HUES48 (cell line): ENCODE results near the gene HEYL.

Experiments
- H3K27ac ChIP-seq: one replicate; pipeline ENCODE4 v1.7.0; 2013; ENCODE audit warnings: low read depth, low read length, inconsistent platforms
- H3K27me3 ChIP-seq: 2 replicates; pipeline ENCODE4 v1.6.1; 2013; ENCODE audit warnings: mild to moderate bottlenecking, low read length; ENCODE audit not compliant: control insufficient read depth, insufficient read depth
- H3K36me3 ChIP-seq: 2 replicates; pipeline ENCODE4 v1.6.1; 2013; ENCODE audit warnings: low read length; ENCODE audit not compliant: control insufficient read depth, insufficient read depth
- H3K4me1 ChIP-seq: 2 replicates; pipeline ENCODE4 v1.6.1; 2013; ENCODE audit warnings: mild to moderate bottlenecking, low read length; ENCODE audit not compliant: control insufficient read depth, insufficient read depth
- H3K4me3 ChIP-seq: 2 replicates; pipeline ENCODE4 v1.5.1; 2013; ENCODE audit warnings: mild to moderate bottlenecking, low read depth, low read length
- H3K9ac ChIP-seq: 2 replicates; pipeline ENCODE4 v1.6.1; 2013; ENCODE audit warnings: mild to moderate bottlenecking, low read depth, low read length, moderate library complexity
- H3K9me3 ChIP-seq: 2 replicates; pipeline ENCODE4 v1.6.1; 2013; ENCODE audit warnings: low read length; ENCODE audit not compliant: control insufficient read depth, insufficient read depth

The HEYL gene

DNA sequence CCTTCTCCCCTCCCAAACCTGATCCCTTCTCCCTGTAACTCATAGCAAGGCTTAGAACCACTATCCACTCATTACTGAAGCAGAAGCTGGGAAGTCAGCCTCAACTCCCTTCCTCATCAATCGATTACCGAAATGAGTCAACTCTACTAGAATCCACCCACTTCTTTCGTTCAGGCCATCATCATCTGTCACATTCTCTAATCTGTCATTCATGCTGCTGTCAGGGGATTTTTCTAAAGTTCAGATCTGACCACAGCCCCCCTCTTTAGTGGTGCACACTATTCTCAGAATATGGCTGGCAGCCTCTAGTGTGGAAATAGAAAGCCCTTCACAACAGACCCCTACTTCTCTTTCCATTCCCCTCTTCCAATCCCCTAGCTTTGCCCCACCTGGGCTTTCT, 27.3 kb upstream of the HEYL start:
- Histone ChIP-seq H3K4me1 (no peaks in the 10 kb centered on the region), H3K36me3 (no peaks in the 10 kb centered on the region), H3K4me3 (no peak overlapping the region), H3K27me3 (peaks cover 98% of the 10 kb centered on the region), H3K9ac (no peak overlapping the region), H3K27ac (no peak overlapping the region), H3K9me3 (no peaks in the 10 kb centered on the region)

DNA sequence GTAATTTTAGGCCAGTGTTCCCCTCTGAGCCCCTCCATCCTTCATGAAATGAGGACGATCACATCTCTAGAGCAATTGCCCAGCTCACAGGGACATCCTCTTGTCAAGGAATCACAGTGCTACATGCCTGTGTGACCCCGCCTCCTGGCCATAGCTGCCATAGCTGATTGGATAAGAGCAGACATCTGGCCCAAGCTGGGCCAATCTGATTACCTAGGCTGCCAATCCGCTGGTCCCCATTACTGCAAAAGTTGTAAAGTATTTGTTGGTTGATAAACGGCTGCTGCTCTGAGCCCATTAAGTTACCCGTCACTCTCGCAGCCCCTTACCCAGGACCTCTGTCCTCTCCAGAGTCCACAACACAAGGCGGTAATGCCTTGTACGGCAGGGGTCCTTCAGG, 24.1 kb upstream of the HEYL start:
- H3K27ac ChIP-seq, result no peak overlapping the region
- no peaks in the 10 kb centered on the region for H3K36me3 ChIP-seq
- no peak overlapping the region for H3K4me3 ChIP-seq
- H3K9me3 ChIP-seq, result no peaks in the 10 kb centered on the region
- no peaks in the 10 kb centered on the region for H3K4me1 ChIP-seq
- H3K9ac ChIP-seq, result no peak overlapping the region
- peaks cover 97% of the 10 kb centered on the region for H3K27me3 ChIP-seq

DNA sequence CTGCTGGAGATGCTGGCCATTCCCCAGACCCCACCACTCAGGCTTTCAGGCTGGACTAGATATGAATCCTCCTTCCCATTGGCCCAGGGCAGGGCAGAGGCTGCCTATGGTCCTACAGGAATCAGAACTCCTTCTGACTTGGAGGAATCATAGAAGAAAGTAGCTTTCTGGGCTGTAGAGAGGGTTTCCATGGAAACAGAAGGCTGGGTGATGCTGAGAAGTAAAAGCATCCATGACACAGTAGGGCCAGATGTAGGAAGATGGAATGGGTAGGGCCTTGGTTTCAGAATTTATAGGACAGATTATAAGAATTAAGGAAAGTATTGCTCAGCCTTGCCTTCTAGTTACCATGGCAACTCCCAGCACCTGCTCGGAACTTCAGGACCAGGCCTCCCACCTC, 23.4 kb upstream of the HEYL start:
- no peaks in the 10 kb centered on the region for H3K36me3 ChIP-seq
- H3K4me3 ChIP-seq, result no peak overlapping the region
- peaks cover 94% of the 10 kb centered on the region for H3K27me3 ChIP-seq
- H3K9ac ChIP-seq, result no peak overlapping the region
- no peaks in the 10 kb centered on the region for H3K4me1 ChIP-seq
- H3K27ac ChIP-seq, result no peak overlapping the region
- no peaks in the 10 kb centered on the region for H3K9me3 ChIP-seq

DNA sequence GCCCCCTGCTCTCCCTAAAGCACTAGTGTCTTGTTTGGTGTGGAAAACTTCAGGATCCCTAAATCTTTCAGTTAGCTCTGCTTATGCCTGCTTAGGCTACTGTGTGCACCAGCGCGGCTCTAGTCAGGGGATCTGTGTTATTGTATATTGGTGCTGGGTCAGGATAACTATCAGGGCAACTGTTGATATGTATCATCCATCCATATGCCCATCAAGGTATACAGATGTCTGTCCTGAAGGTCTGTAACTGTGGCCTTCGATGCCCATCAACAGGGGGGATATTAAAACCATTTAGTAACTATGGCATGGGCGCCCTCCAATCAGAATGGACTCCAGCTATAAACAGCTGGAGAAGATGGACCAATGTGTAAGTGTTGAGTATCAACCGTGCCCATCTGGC, 20.1 kb upstream of the HEYL start:
- Histone ChIP-seq H3K4me1 (no peaks in the 10 kb centered on the region), H3K9me3 (no peaks in the 10 kb centered on the region)

DNA sequence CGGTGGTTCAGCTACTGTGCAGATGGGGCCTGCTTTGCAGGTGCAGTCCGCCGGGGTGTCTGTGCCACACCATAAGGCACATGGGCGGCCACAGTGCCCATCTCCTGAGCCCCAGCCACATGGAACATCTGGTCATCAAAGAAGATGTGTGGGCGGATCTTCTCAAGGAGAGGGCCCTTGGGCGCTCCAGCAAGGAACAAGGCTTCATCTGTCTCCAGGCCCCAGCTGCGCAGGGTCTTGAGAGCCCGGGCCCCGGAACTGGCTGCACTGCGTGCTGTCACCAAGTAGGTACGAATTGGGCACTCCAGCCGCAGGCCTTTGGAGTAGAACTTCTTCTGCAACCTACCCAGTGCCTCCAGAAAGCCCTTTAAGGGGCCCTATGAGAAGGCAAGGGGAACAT, 19.7 kb upstream of the HEYL start:
- Histone ChIP-seq H3K4me1 (peaks cover 1% of the 10 kb centered on the region; the same call in 1 of the 2 replicates), H3K27ac (no peak overlapping the region)

More for the DNA sequence above, 20.1 kb upstream of the HEYL start:
- no peaks in the 10 kb centered on the region for H3K36me3 ChIP-seq
- H3K27me3 ChIP-seq, result peaks cover 87% of the 10 kb centered on the region
- H3K9ac ChIP-seq, result no peak overlapping the region
- H3K4me3 ChIP-seq, result no peak overlapping the region
- H3K27ac ChIP-seq, result no peak overlapping the region

DNA sequence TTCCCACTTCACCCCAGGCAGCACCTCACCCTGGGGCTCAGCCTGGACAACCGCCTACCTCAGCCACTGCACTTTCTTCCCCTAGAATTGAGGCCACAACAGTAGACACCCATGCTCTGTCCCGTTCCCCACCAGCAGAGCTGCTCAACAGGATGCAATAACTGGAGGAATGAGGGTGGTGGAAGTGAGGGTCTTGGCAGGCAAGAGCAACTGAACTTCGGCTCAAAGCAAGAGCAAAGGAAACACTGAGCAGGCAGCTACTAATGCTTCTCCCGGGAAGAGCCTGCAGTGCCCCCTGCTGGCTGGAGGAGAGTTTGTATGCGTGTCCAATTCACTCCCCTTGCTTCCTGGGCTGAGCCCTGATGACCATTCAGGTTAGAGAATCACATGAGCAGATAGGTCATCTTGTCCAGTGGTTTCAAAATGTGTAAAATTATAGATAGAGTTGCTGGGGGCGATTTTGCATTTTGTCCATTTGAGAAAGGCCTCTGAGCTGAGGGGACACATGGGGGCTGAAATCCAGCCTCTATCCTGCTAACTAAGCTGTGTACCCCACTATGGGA, 18.6 kb upstream of the HEYL start:
- no peaks in the 10 kb centered on the region for H3K9me3 ChIP-seq
- H3K4me3 ChIP-seq, result no peak overlapping the region
- no peak overlapping the region for H3K9ac ChIP-seq
- no peaks in the 10 kb centered on the region for H3K36me3 ChIP-seq
- H3K27me3 ChIP-seq, result peaks cover 83% of the 10 kb centered on the region
- H3K4me1 ChIP-seq, result peaks cover 6% of the 10 kb centered on the region; the same call in 1 of the 2 replicates
- no peak overlapping the region for H3K27ac ChIP-seq

More for the DNA sequence above, 19.7 kb upstream of the HEYL start:
- Histone ChIP-seq H3K27me3 (peaks cover 89% of the 10 kb centered on the region), H3K36me3 (no peaks in the 10 kb centered on the region), H3K9me3 (no peaks in the 10 kb centered on the region), H3K4me3 (no peak overlapping the region), H3K9ac (no peak overlapping the region)

DNA sequence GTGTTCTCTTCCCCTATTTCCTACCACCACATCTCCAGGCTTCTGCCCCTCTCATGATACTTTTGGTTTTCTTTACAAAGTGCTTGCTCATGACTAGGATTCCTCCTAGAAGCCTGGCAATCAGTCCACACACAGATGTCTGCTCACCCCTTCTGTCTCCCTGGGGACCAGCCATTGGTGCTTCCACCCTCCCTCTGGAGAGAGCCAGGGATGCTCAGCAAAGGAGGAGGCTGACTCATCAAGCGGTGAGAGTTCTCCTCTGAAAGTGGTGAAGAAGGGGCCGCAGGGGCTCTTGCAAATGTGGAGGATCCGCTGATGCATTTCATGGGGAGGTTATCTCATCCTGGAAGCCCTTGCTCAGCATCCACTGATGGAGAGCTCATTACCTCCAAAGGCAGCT, 18.0 kb upstream of the HEYL start:
- H3K27me3 ChIP-seq, result peaks cover 77% of the 10 kb centered on the region
- no peak overlapping the region for H3K9ac ChIP-seq

DNA sequence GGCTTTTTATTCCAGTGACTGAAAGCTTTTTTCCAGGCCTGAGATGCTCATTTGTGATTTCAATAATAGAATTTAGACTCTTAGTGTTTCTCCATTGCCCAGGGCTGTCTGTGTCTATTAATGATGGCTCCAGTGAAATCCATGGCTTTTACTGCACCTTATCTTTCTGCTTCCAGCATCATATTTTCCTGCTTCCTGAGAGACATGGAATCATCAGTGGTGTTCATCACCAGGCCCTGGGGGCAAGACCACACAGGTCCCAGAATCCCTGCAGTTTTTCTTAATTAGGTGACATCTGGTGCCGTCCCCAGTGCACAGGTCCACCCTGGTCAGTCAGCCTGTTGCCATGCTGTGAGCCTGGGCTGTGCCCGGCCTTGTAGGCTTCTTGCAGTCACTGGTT, 16.9 kb upstream of the HEYL start:
- Histone ChIP-seq H3K9me3 (no peaks in the 10 kb centered on the region), H3K27ac (no peak overlapping the region), H3K27me3 (peaks cover 67% of the 10 kb centered on the region), H3K4me1 (peaks cover 6% of the 10 kb centered on the region; the same call in 1 of the 2 replicates), H3K9ac (no peak overlapping the region), H3K36me3 (no peaks in the 10 kb centered on the region), H3K4me3 (no peak overlapping the region)

More for the DNA sequence above, 18.0 kb upstream of the HEYL start:
- Histone ChIP-seq H3K27ac (no peak overlapping the region), H3K9me3 (no peaks in the 10 kb centered on the region), H3K4me1 (peaks cover 6% of the 10 kb centered on the region; the same call in 1 of the 2 replicates), H3K4me3 (no peak overlapping the region), H3K36me3 (no peaks in the 10 kb centered on the region)

DNA sequence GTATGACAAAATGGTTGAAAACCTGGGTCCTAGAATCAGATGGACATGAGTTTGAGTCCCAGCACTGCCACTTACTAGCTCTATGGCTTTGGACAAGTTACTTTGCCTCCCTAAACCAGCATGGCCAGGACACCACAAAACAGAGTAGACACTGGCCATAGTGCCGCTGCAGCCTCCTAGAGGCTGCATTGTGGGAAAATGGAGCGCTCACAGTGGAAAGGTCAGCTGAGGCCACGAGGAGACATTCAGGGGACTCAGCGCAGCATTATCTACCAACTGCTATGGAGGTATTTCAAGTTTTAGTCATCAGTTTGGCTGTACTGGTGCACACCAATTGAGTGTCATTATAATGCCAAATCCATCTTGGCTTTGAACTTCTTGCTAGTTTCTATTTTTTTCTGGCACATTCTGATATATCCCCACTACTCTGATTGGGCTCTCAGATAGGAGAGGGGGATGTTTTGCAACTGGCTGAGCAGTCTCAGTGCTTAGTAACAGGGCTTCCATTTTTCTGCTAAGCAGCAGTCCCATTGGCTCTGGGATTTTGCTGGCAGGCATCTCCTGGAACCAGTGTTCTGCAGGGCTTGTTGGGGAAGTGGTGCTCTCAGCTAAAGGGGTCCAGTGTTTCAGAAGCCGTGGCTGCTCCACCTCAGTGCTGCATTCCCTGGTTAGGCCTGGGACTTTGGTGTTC, 16.3 kb upstream of the HEYL start:
- H3K4me1 ChIP-seq, result peaks cover 6% of the 10 kb centered on the region; the same call in 1 of the 2 replicates
- no peak overlapping the region for H3K4me3 ChIP-seq
- no peaks in the 10 kb centered on the region for H3K9me3 ChIP-seq
- H3K27me3 ChIP-seq, result peaks cover 63% of the 10 kb centered on the region
- H3K27ac ChIP-seq, result no peak overlapping the region
- H3K36me3 ChIP-seq, result no peaks in the 10 kb centered on the region
- no peak overlapping the region for H3K9ac ChIP-seq

DNA sequence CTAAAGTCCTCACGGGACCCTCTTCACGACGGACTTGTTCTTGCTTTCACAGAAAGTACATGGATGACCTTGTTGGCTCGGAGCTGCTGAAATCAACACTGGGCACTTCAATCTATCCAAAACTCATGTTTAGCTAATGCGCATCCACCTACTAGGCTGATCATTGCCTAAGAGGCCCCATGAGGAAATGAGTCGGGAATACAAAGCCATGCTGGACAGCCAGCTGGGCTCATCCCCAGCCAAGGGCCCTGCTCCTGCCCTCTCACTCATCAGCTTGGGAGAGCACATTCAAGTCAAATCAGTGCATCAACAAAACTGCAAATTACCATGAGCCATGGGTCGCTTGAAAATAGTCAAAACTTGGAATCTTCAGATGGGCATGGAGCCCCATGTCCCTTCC, 14.8 kb upstream of the HEYL start:
- Histone ChIP-seq H3K4me3 (no peak overlapping the region), H3K27ac (no peak overlapping the region), H3K27me3 (peaks cover 57% of the 10 kb centered on the region), H3K4me1 (peaks cover 6% of the 10 kb centered on the region; the same call in 1 of the 2 replicates), H3K36me3 (no peaks in the 10 kb centered on the region), H3K9ac (no peak overlapping the region), H3K9me3 (no peaks in the 10 kb centered on the region)

DNA sequence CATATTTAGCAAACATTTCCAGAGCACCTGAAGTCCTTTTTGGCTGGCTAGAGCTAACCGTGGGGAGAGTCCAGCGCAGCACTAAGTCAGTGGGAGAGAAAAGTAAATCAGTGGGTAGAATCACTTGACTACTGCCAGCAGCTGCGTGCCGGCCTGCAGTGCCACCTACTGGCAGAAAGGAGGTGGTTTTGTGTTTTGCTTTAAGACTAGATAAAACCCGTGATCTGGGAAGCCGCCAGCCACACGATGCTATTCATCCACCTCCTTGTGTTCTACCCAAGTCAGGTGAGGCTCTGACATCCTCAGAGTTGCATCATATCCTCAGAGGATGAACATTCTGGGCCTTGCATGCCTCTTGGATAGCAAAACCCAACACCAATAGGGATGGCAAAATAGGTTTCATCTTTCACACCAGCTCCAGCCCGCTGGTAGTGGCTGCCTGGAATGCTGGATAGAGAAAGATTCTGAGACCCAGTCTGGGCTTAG, 14.1 kb upstream of the HEYL start:
- Histone ChIP-seq H3K9ac (no peak overlapping the region), H3K27ac (no peak overlapping the region), H3K27me3 (peaks cover 50% of the 10 kb centered on the region), H3K4me1 (peaks cover 6% of the 10 kb centered on the region; the same call in 1 of the 2 replicates), H3K36me3 (no peaks in the 10 kb centered on the region), H3K4me3 (no peak overlapping the region), H3K9me3 (no peaks in the 10 kb centered on the region)
